Retinal pigment epithelial cell (primary cell): ENCODE measurements around the gene CFAP119.

Experiments
- DNase-seq: peaks from one replicate; pipeline ENCODE4 v3.0.0-alpha.2; 2010; ENCODE audit warnings: low read depth
- H3K4me3 ChIP-seq: 2 replicates; pipeline ENCODE4 v1.5.1; 2011; ENCODE audit warnings: mild to moderate bottlenecking, low read length, control low read depth, moderate library complexity
- CTCF ChIP-seq: conservative IDR thresholded peaks from 2 replicates; pipeline ENCODE4 v1.5.1; 2011; ENCODE audit warnings: low read depth, low read length, control low read depth, inconsistent platforms

The CFAP119 gene

GRCh38 chr16:30766206-30766932, 4.5 kb upstream of the CFAP119 start:
- no peak overlapping the region for H3K4me3 ChIP-seq
- TF ChIP-seq CTCF, result no peak
- no peak for DNase-seq

GRCh38 chr16:30764816-30765465, 3.1 kb upstream of the CFAP119 start:
- no peak for TF ChIP-seq CTCF
- DNase-seq, result no peak
- H3K4me3 ChIP-seq, result no peak overlapping the region

GRCh38 chr16:30764086-30764485, 2.2 kb upstream of the CFAP119 start:
- no peak for DNase-seq
- no peak for TF ChIP-seq CTCF
- no peak overlapping the region for H3K4me3 ChIP-seq

GRCh38 chr16:30762991-30763725, 1.3 kb upstream of the CFAP119 start:
- no peak for TF ChIP-seq CTCF
- peak overlapping the region; percentile 95 for H3K4me3 ChIP-seq
- DNase-seq, result no peak

- DNase-seq, result no peak
- peak overlapping the region; percentile 95 for H3K4me3 ChIP-seq
- TF ChIP-seq CTCF, result no peak
These were observed 385 bp downstream of the CFAP119 start for GRCh38 chr16:30761427-30761927.

GRCh38 chr16:30760577-30761426, 1.1 kb downstream of the CFAP119 start:
- no peak for DNase-seq
- peak overlapping the region; percentile 95 for H3K4me3 ChIP-seq
- TF ChIP-seq CTCF, result no peak
